H9 (cell line): ENCODE data around the gene LMX1B. TPM values are rescaled to one million over a fixed set of nuclear protein-coding genes. Genes with fewer than 3 reads are reported as not detected.

Experiments used
- DNase-seq: peaks from one replicate; pipeline ENCODE4 v3.0.0-alpha.2; 2017
- H2AFZ ChIP-seq: one replicate; pipeline ENCODE4 v1.6.1; 2013; ENCODE audit warnings: mild to moderate bottlenecking, low read length, control low read depth, moderate library complexity
- H2AK5ac ChIP-seq: 2 replicates; pipeline ENCODE4 v1.6.1; 2013; ENCODE audit warnings: low read length, control low read depth, mixed read lengths; ENCODE audit not compliant: insufficient read length
- H2BK120ac ChIP-seq: one replicate; pipeline ENCODE4 v1.6.1; 2013; ENCODE audit warnings: low read depth, mild to moderate bottlenecking, low read length, control low read depth, inconsistent platforms; ENCODE audit not compliant: poor library complexity, severe bottlenecking
- H2BK12ac ChIP-seq: 2 replicates; pipeline ENCODE4 v1.6.1; 2013; ENCODE audit warnings: low read length, control low read depth, mixed read lengths, low read depth; ENCODE audit not compliant: insufficient read length
- H2BK15ac ChIP-seq: 2 replicates; pipeline ENCODE4 v1.6.1; 2013; ENCODE audit warnings: low read depth, low read length, control low read depth
- H2BK20ac ChIP-seq: one replicate; pipeline ENCODE4 v1.6.1; 2013; ENCODE audit warnings: low read depth, mild to moderate bottlenecking, low read length, control low read depth, inconsistent platforms; ENCODE audit not compliant: poor library complexity, severe bottlenecking
- H2BK5ac ChIP-seq: 2 replicates; pipeline ENCODE4 v1.6.1; 2013; ENCODE audit warnings: low read length, control low read depth, mixed read lengths; ENCODE audit not compliant: insufficient read length
- H3K14ac ChIP-seq: 2 replicates; pipeline ENCODE4 v1.6.1; 2013; ENCODE audit warnings: low read length, control low read depth; ENCODE audit not compliant: insufficient read depth
- H3K18ac ChIP-seq: 2 replicates; pipeline ENCODE4 v1.6.1; 2013; ENCODE audit warnings: low read depth, mild to moderate bottlenecking, mixed read lengths, low read length, control low read depth; ENCODE audit not compliant: insufficient read length
- H3K23ac ChIP-seq: 2 replicates; pipeline ENCODE4 v1.6.1; 2013; ENCODE audit warnings: low read length, control low read depth, mixed read lengths, low read depth; ENCODE audit not compliant: insufficient read length
- H3K23me2 ChIP-seq: 2 replicates; pipeline ENCODE4 v1.6.1; 2013; ENCODE audit warnings: low read depth, mild to moderate bottlenecking, mixed read lengths, low read length, control low read depth; ENCODE audit not compliant: insufficient read length, poor library complexity, severe bottlenecking
- H3K27ac ChIP-seq: 2 replicates; pipeline ENCODE4 v1.5.1; 2013; ENCODE audit warnings: low read length, control low read depth, mixed read lengths, low read depth; ENCODE audit not compliant: insufficient read length
- H3K27me3 ChIP-seq: 2 replicates; pipeline ENCODE4 v1.6.1; 2013; ENCODE audit warnings: low read length, control low read depth, inconsistent platforms; ENCODE audit not compliant: insufficient read depth
- H3K4ac ChIP-seq: 2 replicates; pipeline ENCODE4 v1.6.1; 2013; ENCODE audit warnings: low read depth, mild to moderate bottlenecking, control low read depth, inconsistent platforms, low read length, moderate library complexity
- H3K4me1 ChIP-seq: 2 replicates; pipeline ENCODE4 v1.6.1; 2013; ENCODE audit warnings: low read length, control low read depth, inconsistent platforms; ENCODE audit not compliant: insufficient read depth
- H3K4me2 ChIP-seq: 2 replicates; pipeline ENCODE4 v1.6.1; 2013; ENCODE audit warnings: low read length, control low read depth, mixed read lengths; ENCODE audit not compliant: insufficient read length, insufficient read depth
- H3K56ac ChIP-seq: 2 replicates; pipeline ENCODE4 v1.6.1; 2013; ENCODE audit warnings: low read depth, mild to moderate bottlenecking, mixed read lengths, low read length, control low read depth; ENCODE audit not compliant: insufficient read length
- H3K79me1 ChIP-seq: 2 replicates; pipeline ENCODE4 v1.6.1; 2013; ENCODE audit warnings: low read depth, mild to moderate bottlenecking, moderate library complexity, low read length, control low read depth, inconsistent platforms; ENCODE audit not compliant: insufficient read depth, poor library complexity, severe bottlenecking
- H3K79me2 ChIP-seq: 2 replicates; pipeline ENCODE4 v1.6.1; 2013; ENCODE audit warnings: low read length, control low read depth, inconsistent platforms; ENCODE audit not compliant: insufficient read depth
- H3K9ac ChIP-seq: 2 replicates; pipeline ENCODE4 v1.6.1; 2013; ENCODE audit warnings: low read length, control low read depth, mixed read lengths; ENCODE audit not compliant: insufficient read length; ENCODE audit errors: extremely low read depth
- H3K9me3 ChIP-seq: one replicate; pipeline ENCODE4 v1.6.1; 2013; ENCODE audit warnings: low read depth, low read length, inconsistent platforms; ENCODE audit not compliant: control insufficient read depth
- H3T11ph ChIP-seq: one replicate; pipeline ENCODE4 v1.6.1; 2013; ENCODE audit warnings: mild to moderate bottlenecking, low read length, control low read depth, inconsistent platforms
- H4K20me1 ChIP-seq: one replicate; pipeline ENCODE4 v1.6.1; 2013; ENCODE audit not compliant: control insufficient read depth, insufficient read length, insufficient read depth
- H4K5ac ChIP-seq: 2 replicates; pipeline ENCODE4 v1.6.1; 2013; ENCODE audit warnings: low read depth, mild to moderate bottlenecking, mixed read lengths, low read length, control low read depth; ENCODE audit not compliant: insufficient read length
- H4K8ac ChIP-seq: replicated peaks from 2 replicates; pipeline ENCODE4 v1.6.1; 2013; ENCODE audit warnings: low read length, control low read depth, mixed read lengths, low read depth; ENCODE audit not compliant: insufficient read length
- H4K91ac ChIP-seq: 2 replicates; pipeline ENCODE4 v1.6.1; 2013; ENCODE audit warnings: low read depth, mild to moderate bottlenecking, moderate library complexity, mixed read lengths, low read length, control low read depth; ENCODE audit not compliant: insufficient read length
- H3K27ac Mint-ChIP-seq, 3 experiments: 2 replicates in 2 of 3; 3 replicates in 1 of 3; pipeline ENCODE4 v1.8.0; 2020 to 2021; ENCODE audit warnings: mixed read lengths in 3 of 3, mild to moderate bottlenecking in 1 of 3, moderate library complexity in 1 of 3
- H3K27me3 Mint-ChIP-seq: 2 replicates; pipeline ENCODE4 v1.8.0; 2021; ENCODE audit warnings: low read depth, mild to moderate bottlenecking, moderate library complexity, mixed read lengths
- H3K36me3 Mint-ChIP-seq, 3 experiments: 2 replicates in 2 of 3; 3 replicates in 1 of 3; pipeline ENCODE4 v1.8.0; 2020 to 2021; ENCODE audit warnings: low read depth in 3 of 3, mixed read lengths in 3 of 3; ENCODE audit not compliant: insufficient read depth in 1 of 3
- H3K4me1 Mint-ChIP-seq, 2 experiments: 2 replicates each; pipeline ENCODE4 v1.8.0; 2020; ENCODE audit warnings: mixed read lengths in 2 of 2
- H3K4me3 Mint-ChIP-seq, 2 experiments: 2 replicates in 1 of 2; 3 replicates in 1 of 2; pipeline ENCODE4 v1.8.0; 2020 to 2021; ENCODE audit warnings: mild to moderate bottlenecking in 2 of 2, mixed read lengths in 2 of 2, moderate library complexity in 1 of 2
- H3K9me3 Mint-ChIP-seq, 2 experiments: 2 replicates in 1 of 2; 3 replicates in 1 of 2; pipeline ENCODE4 v1.8.0; 2020; ENCODE audit warnings: mild to moderate bottlenecking in 2 of 2, mixed read lengths in 2 of 2, moderate library complexity in 1 of 2
- WGBS: extraction: QIAGEN DNeasy Blood & Tissue Kit; methylation state at CpG from one replicate; pipeline ENCODE4 v1.1.7; 2013; ENCODE audit warnings: missing lambda C conversion rate, low lambda C conversion rate, mixed read lengths; ENCODE audit not compliant: insufficient read length; ENCODE audit errors: extremely low coverage; 5-methylcytosine and 5-hydroxymethylcytosine counted together
- total RNA-seq: library from RNA; stranded (reverse); gene quantifications from 2 replicates; pipeline ENCODE4 v1.2.1, GENCODE V29; 2021
- TF ChIP-seq, protein P1 (sequence below): fragments of 200-600 bp; sonication (generic); conservative IDR thresholded peaks from 3 replicates; pipeline ENCODE4 v1.8.0; 2021; ENCODE audit warnings: antibody characterized with exemption, mild to moderate bottlenecking

The LMX1B gene
- total RNA-seq, 1 experiment from 2014 or later: 0.85 TPM

DNA sequence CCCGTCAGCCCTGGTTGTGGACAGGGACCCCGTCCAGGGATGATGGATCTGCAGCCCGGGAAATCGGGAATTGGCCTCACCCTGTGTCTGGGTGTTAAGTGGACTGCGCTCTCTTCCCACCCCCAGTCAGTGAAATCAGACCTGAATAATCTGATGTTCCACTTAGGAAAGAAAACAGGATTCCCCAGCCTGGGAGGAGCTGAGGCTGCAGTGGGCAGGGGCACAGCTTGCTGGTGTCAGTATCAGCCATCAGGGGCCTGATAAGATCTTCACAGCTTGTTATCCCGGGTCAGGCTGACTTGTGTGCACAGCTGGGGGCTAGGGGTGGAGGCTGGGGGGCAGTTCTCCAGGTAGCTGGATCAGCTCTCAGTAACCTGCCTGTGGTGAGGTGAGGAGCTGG lies 29.1 kb downstream of the LMX1B start:
- Histone ChIP-seq H3K4ac (no peak overlapping the region), H2BK5ac (no peak overlapping the region), H2BK120ac (no peak overlapping the region), H2BK12ac (no peak overlapping the region), H2AFZ (no peak overlapping the region), H3K4me1 (no peaks in the 10 kb centered on the region), H3K79me2 (no peaks in the 10 kb centered on the region), H4K91ac (no peak overlapping the region), H3K18ac (no peak overlapping the region), H3K56ac (no peak overlapping the region), H4K20me1 (no peaks in the 10 kb centered on the region), H3K9me3 (no peaks in the 10 kb centered on the region), H2AK5ac (no peak overlapping the region), H4K5ac (no peak overlapping the region), H3K14ac (no peak overlapping the region), H2BK20ac (no peak overlapping the region), H3K4me2 (no peak overlapping the region), H3K23ac (no peak overlapping the region), H3T11ph (no peak overlapping the region), H4K8ac (no peak overlapping the region), H3K9ac (no peak overlapping the region), H3K23me2 (peaks cover 6% of the 10 kb centered on the region), H3K27me3 (peaks cover 6% of the 10 kb centered on the region; the same call in 1 of the 2 replicates), H3K79me1 (no peaks in the 10 kb centered on the region), H2BK15ac (no peak overlapping the region), H3K27ac (no peak overlapping the region)
- DNase-seq: no peak
- H3K27ac Mint-ChIP-seq: no peak overlapping the region
- no CpG with 5 or more reads among the region's 6 CpGs for WGBS
- peaks cover 99% of the 10 kb centered on the region for H3K27me3 Mint-ChIP-seq
- no peak overlapping the region for H3K4me3 Mint-ChIP-seq
- no peaks in the 10 kb centered on the region for H3K9me3 Mint-ChIP-seq
- H3K4me1 Mint-ChIP-seq: peaks cover 19 to 44% of the 10 kb centered on the region in 2 experiments
- no peaks in the 10 kb centered on the region for H3K36me3 Mint-ChIP-seq
- TF ChIP-seq, protein P1, sequence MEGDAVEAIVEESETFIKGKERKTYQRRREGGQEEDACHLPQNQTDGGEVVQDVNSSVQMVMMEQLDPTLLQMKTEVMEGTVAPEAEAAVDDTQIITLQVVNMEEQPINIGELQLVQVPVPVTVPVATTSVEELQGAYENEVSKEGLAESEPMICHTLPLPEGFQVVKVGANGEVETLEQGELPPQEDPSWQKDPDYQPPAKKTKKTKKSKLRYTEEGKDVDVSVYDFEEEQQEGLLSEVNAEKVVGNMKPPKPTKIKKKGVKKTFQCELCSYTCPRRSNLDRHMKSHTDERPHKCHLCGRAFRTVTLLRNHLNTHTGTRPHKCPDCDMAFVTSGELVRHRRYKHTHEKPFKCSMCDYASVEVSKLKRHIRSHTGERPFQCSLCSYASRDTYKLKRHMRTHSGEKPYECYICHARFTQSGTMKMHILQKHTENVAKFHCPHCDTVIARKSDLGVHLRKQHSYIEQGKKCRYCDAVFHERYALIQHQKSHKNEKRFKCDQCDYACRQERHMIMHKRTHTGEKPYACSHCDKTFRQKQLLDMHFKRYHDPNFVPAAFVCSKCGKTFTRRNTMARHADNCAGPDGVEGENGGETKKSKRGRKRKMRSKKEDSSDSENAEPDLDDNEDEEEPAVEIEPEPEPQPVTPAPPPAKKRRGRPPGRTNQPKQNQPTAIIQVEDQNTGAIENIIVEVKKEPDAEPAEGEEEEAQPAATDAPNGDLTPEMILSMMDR: no peak
